Measurements from ENCODE around the gene DDX5. TPM values are rescaled to one million over a fixed set of nuclear protein-coding genes. Genes with fewer than 3 reads are reported as not detected.

DDX5 gene
- total and polyA plus RNA-seq, 2 of the 13 experiments (the other 11 are each of a cell fraction or from before 2014, with no cell fraction given): 503 to 684 TPM

DNA sequence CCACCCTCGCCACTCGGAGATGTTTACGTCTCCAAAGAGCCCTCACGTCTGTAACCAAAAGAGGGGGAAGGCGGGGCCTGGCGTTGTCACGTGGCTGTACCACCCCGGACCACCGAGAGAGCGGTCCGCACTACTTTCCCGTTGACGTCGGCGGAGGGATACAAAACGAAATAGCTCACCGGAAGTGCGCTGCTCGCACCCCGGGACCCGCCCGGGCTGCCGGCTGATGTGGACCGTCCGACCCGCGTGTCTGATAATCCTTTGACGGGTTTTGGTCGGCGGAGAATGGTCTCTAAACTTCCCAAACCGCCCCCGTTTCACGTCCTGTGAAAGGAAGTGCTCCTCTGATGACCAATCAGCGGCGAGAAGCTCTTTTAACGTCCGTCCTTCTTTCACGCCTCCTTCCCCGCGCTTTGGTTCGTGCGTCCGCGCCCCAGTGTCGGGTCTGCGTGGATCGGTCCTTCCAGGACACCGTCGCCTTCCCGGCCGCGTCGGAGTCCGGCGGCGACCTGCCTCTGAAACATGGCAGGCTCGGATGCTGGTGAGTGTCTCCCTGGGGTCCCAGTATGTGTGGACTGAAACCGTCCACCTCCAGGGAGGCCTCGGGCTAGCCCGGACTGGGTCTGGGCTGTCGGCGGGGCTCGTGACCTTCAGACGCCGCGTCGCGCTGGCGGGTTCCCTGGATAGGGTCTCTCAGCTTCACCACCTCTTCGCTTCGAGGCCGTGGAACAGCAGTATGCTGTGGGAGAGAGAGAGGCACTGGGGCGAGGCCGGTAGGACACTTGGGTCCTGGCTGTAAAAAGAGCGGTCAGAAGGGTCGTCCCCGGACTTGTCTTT is 705 bp upstream of the DDX5 start, which contains the start of gene CEP95 (continued):
- TF ChIP-seq ZNF501 (CRISPR knock-in tag; IDR thresholded peaks at IDR 0.05) (peak; percentile 99), KDM1A (CRISPR knock-in tag; IDR thresholded peaks at IDR 0.05) (peak; percentile 64; the same call in 1 of the 2 replicates), MEIS1 (CRISPR knock-in tag; IDR thresholded peaks at IDR 0.05; ENCODE audit: borderline replicate concordance) (peak; percentile 96), MED1 (CRISPR knock-in tag; IDR thresholded peaks at IDR 0.05) (peak; percentile 72), FOSL2 (CRISPR knock-in tag; IDR thresholded peaks at IDR 0.05) (peak; percentile 55), ZNF331 (CRISPR knock-in tag; IDR thresholded peaks at IDR 0.05) (peak; percentile 46), RAD51 (IDR thresholded peaks at IDR 0.05; ENCODE audit: borderline replicate concordance) (peak; percentile 75), ZNF350 (CRISPR knock-in tag; IDR thresholded peaks at IDR 0.05; ENCODE audit: borderline replicate concordance, low read depth) (peak; percentile 97), SIX1 (CRISPR knock-in tag; IDR thresholded peaks at IDR 0.05; ENCODE audit: borderline replicate concordance) (no peak), KLF16 (CRISPR knock-in tag; IDR thresholded peaks at IDR 0.05) (peak in 1 of 2 experiments; percentile 77; a peak in 1 of 4 replicates), HNRNPH1 (optimal IDR thresholded peaks at IDR 0.05; ENCODE audit: low read depth, low read length) (no peak), ZMYM3 (CRISPR knock-in tag; IDR thresholded peaks at IDR 0.05) (no peak), RBAK (CRISPR knock-in tag; IDR thresholded peaks at IDR 0.05) (no peak; the same call in 1 of the 2 replicates), TRIM24 (CRISPR knock-in tag; IDR thresholded peaks at IDR 0.05) (no peak)
- TF ChIP-seq, protein P1, sequence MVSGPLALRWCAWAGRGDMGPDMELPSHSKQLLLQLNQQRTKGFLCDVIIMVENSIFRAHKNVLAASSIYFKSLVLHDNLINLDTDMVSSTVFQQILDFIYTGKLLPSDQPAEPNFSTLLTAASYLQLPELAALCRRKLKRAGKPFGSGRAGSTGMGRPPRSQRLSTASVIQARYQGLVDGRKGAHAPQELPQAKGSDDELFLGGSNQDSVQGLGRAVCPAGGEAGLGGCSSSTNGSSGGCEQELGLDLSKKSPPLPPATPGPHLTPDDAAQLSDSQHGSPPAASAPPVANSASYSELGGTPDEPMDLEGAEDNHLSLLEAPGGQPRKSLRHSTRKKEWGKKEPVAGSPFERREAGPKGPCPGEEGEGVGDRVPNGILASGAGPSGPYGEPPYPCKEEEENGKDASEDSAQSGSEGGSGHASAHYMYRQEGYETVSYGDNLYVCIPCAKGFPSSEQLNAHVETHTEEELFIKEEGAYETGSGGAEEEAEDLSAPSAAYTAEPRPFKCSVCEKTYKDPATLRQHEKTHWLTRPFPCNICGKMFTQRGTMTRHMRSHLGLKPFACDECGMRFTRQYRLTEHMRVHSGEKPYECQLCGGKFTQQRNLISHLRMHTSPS (CRISPR knock-in tag; IDR thresholded peaks at IDR 0.05; ENCODE audit: low read depth): no peak
- TF ChIP-seq, protein P2, sequence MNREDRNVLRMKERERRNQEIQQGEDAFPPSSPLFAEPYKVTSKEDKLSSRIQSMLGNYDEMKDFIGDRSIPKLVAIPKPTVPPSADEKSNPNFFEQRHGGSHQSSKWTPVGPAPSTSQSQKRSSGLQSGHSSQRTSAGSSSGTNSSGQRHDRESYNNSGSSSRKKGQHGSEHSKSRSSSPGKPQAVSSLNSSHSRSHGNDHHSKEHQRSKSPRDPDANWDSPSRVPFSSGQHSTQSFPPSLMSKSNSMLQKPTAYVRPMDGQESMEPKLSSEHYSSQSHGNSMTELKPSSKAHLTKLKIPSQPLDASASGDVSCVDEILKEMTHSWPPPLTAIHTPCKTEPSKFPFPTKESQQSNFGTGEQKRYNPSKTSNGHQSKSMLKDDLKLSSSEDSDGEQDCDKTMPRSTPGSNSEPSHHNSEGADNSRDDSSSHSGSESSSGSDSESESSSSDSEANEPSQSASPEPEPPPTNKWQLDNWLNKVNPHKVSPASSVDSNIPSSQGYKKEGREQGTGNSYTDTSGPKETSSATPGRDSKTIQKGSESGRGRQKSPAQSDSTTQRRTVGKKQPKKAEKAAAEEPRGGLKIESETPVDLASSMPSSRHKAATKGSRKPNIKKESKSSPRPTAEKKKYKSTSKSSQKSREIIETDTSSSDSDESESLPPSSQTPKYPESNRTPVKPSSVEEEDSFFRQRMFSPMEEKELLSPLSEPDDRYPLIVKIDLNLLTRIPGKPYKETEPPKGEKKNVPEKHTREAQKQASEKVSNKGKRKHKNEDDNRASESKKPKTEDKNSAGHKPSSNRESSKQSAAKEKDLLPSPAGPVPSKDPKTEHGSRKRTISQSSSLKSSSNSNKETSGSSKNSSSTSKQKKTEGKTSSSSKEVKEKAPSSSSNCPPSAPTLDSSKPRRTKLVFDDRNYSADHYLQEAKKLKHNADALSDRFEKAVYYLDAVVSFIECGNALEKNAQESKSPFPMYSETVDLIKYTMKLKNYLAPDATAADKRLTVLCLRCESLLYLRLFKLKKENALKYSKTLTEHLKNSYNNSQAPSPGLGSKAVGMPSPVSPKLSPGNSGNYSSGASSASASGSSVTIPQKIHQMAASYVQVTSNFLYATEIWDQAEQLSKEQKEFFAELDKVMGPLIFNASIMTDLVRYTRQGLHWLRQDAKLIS (CRISPR knock-in tag; IDR thresholded peaks at IDR 0.05): 0 out of 2 replicates have a peak, but pooled peaks have one; percentile 28
- TF ChIP-seq, protein P3, sequence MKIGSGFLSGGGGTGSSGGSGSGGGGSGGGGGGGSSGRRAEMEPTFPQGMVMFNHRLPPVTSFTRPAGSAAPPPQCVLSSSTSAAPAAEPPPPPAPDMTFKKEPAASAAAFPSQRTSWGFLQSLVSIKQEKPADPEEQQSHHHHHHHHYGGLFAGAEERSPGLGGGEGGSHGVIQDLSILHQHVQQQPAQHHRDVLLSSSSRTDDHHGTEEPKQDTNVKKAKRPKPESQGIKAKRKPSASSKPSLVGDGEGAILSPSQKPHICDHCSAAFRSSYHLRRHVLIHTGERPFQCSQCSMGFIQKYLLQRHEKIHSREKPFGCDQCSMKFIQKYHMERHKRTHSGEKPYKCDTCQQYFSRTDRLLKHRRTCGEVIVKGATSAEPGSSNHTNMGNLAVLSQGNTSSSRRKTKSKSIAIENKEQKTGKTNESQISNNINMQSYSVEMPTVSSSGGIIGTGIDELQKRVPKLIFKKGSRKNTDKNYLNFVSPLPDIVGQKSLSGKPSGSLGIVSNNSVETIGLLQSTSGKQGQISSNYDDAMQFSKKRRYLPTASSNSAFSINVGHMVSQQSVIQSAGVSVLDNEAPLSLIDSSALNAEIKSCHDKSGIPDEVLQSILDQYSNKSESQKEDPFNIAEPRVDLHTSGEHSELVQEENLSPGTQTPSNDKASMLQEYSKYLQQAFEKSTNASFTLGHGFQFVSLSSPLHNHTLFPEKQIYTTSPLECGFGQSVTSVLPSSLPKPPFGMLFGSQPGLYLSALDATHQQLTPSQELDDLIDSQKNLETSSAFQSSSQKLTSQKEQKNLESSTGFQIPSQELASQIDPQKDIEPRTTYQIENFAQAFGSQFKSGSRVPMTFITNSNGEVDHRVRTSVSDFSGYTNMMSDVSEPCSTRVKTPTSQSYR (CRISPR knock-in tag; IDR thresholded peaks at IDR 0.05; ENCODE audit: borderline replicate concordance): no peak; the same call in 1 of the 2 replicates
- TF ChIP-seq, protein P4, sequence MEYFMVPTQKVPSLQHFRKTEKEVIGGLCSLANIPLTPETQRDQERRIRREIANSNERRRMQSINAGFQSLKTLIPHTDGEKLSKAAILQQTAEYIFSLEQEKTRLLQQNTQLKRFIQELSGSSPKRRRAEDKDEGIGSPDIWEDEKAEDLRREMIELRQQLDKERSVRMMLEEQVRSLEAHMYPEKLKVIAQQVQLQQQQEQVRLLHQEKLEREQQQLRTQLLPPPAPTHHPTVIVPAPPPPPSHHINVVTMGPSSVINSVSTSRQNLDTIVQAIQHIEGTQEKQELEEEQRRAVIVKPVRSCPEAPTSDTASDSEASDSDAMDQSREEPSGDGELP (IDR thresholded peaks at IDR 0.05; ENCODE audit: borderline replicate concordance, low read depth): peak; percentile 64; the same call in 1 of the 2 replicates

All from HepG2 (cell line).